HepG2 (cell line): ENCODE results near the gene ABCB6. TPM values are rescaled to one million over a fixed set of nuclear protein-coding genes. Genes with fewer than 3 reads are reported as not detected.

Experiments
- ASH2L ChIP-seq: fragments of 300-600, 200-600 bp; sonication (generic); IDR thresholded peaks from 2 replicates; pipeline ENCODE4 v1.7.0; 2017; ENCODE audit warnings: low read depth, mild to moderate bottlenecking, moderate library complexity, mixed read lengths, low read length; ENCODE audit not compliant: insufficient read length
- ATF3 ChIP-seq: sonication (generic); formaldehyde crosslinking; IDR thresholded peaks from 2 replicates; pipeline ENCODE4 v1.4.0; 2020; ENCODE audit warnings: missing genetic modification reagents
- CHD2 ChIP-seq: IDR thresholded peaks from 2 replicates; pipeline ENCODE4 v1.6.1; 2011; ENCODE audit warnings: low read depth, low read length, improper control_type of control experiment
- ERF ChIP-seq: IDR thresholded peaks from 2 replicates; pipeline ENCODE4 v1.6.1; 2018; ENCODE audit warnings: missing biosample characterization, missing genetic modification reagents
- FOXA3 ChIP-seq: IDR thresholded peaks from 2 replicates; pipeline ENCODE4 v1.6.1; 2016; ENCODE audit warnings: missing genetic modification reagents, missing compliant biosample characterization
- GATA4 ChIP-seq: sonication (generic); IDR thresholded peaks from 2 replicates; pipeline ENCODE4 v1.6.1; 2016; ENCODE audit warnings: antibody characterized with exemption, low read depth, borderline replicate concordance
- HMGA1 ChIP-seq: sonication (generic); formaldehyde crosslinking; conservative IDR thresholded peaks from 2 replicates; pipeline ENCODE4 v1.4.0; 2020; ENCODE audit warnings: missing genetic modification reagents
- HNRNPL ChIP-seq: fragments of 200-400 bp; formaldehyde crosslinking; IDR thresholded peaks from 2 replicates; pipeline ENCODE4 v1.6.1; 2017; ENCODE audit warnings: mild to moderate bottlenecking, low read depth, low read length
- HOXA7 ChIP-seq: sonication (generic); formaldehyde crosslinking; IDR thresholded peaks from 2 replicates; pipeline ENCODE4 v1.8.1; 2022; ENCODE audit warnings: mild to moderate bottlenecking, missing genetic modification reagents, moderate library complexity
- IKZF5 ChIP-seq: IDR thresholded peaks from 2 replicates; pipeline ENCODE4 v1.6.1; 2018; ENCODE audit warnings: missing genetic modification reagents, mild to moderate bottlenecking, missing compliant biosample characterization
- LBX2 ChIP-seq: sonication (generic); formaldehyde crosslinking; IDR thresholded peaks from 2 replicates; pipeline ENCODE4 v1.5.0; 2020; ENCODE audit warnings: missing genetic modification reagents, mild to moderate bottlenecking, borderline replicate concordance
- NFAT5 ChIP-seq: sonication (generic); formaldehyde crosslinking; IDR thresholded peaks from 2 replicates; pipeline ENCODE4 v1.4.0; 2020; ENCODE audit warnings: missing genetic modification reagents
- RBM22 ChIP-seq: fragments of 200-400 bp; formaldehyde crosslinking; optimal IDR thresholded peaks from 2 replicates; pipeline ENCODE3; 2017; ENCODE audit warnings: mild to moderate bottlenecking, low read length, moderate library complexity
- STAT5B ChIP-seq: sonication (generic); formaldehyde crosslinking; IDR thresholded peaks from 2 replicates; pipeline ENCODE4 v1.4.0; 2020; ENCODE audit warnings: missing genetic modification reagents
- TARDBP ChIP-seq: sonication (generic); formaldehyde crosslinking; IDR thresholded peaks from 2 replicates; pipeline ENCODE4 v1.8.0; 2022; ENCODE audit warnings: mild to moderate bottlenecking, missing genetic modification reagents
- TRIM22 ChIP-seq: fragments of 450-650 bp; IDR thresholded peaks from 2 replicates; pipeline ENCODE4 v1.6.1; 2017
- YEATS4 ChIP-seq: sonication (generic); formaldehyde crosslinking; IDR thresholded peaks from 2 replicates; pipeline ENCODE4 v1.4.0; 2020; ENCODE audit warnings: missing genetic modification reagents, borderline replicate concordance
- ZNF337 ChIP-seq: sonication (generic); formaldehyde crosslinking; IDR thresholded peaks from 2 replicates; pipeline ENCODE4 v1.5.1; 2020; ENCODE audit warnings: missing genetic modification reagents, low read depth, mild to moderate bottlenecking, borderline replicate concordance
- ZNF44 ChIP-seq: sonication (generic); formaldehyde crosslinking; IDR thresholded peaks from 2 replicates; pipeline ENCODE4 v1.5.1; 2020; ENCODE audit warnings: mild to moderate bottlenecking, missing genetic modification reagents
- ZNF572 ChIP-seq: sonication (generic); formaldehyde crosslinking; IDR thresholded peaks from 2 replicates; pipeline ENCODE4 v1.5.1; 2020; ENCODE audit warnings: mild to moderate bottlenecking, missing genetic modification reagents
- ZNF83 ChIP-seq: sonication (generic); formaldehyde crosslinking; IDR thresholded peaks from 2 replicates; pipeline ENCODE4 v1.4.0; 2020; ENCODE audit warnings: missing genetic modification reagents, mild to moderate bottlenecking, borderline replicate concordance
- ZSCAN12 ChIP-seq: sonication (generic); formaldehyde crosslinking; IDR thresholded peaks from 2 replicates; pipeline ENCODE4 v1.9.0; 2021; ENCODE audit warnings: mild to moderate bottlenecking, missing genetic modification reagents
- polyA plus RNA-seq, 8 experiments: library from polyadenylated mRNA; depleted of rRNA in 3 of 8; stranded (reverse) in 7 of 8; unstranded in 1 of 8; fragments of >200 nt; fragmentation: Illumina TruSeq in 4 of 8; extraction: Trizol in 4 of 8; gene quantifications; 2 replicates each; pipeline versions ENCODE4 v1.2.1 to v1.2.3, GENCODE V29; 2011 to 2016; ENCODE audit warnings: low read depth in 4 of 8, missing spikeins in 1 of 8, mixed read lengths in 1 of 8; ENCODE audit not compliant: insufficient read depth in 1 of 8
- total RNA-seq, 5 experiments: library from RNA; depleted of rRNA; stranded (reverse); fragments of >200 nt; fragmentation: Illumina TruSeq; extraction: Trizol; gene quantifications; 2 replicates each; pipeline ENCODE4 v1.2.3, GENCODE V29; 2016; ENCODE audit warnings: low read depth in 1 of 5

Gene ABCB6
- total and polyA plus RNA-seq, 2 of the 13 experiments (the other 11 are each of a cell fraction or from before 2014, with no cell fraction given), result 91.1 to 137 TPM

GRCh38 chr2:219176818-219177551 lies 41.8 kb downstream of the ABCB6 start, which contains the start of gene CNPPD1 (continued):
- TF ChIP-seq ZNF83 (CRISPR knock-in tag) (peak; percentile 74; the same call in 1 of the 2 replicates), NFAT5 (CRISPR knock-in tag) (peak; percentile 93), ERF (CRISPR knock-in tag) (peak; percentile 99), ZNF337 (CRISPR knock-in tag) (peak; percentile 72; the same call in 1 of the 2 replicates), HNRNPL (0 out of 2 replicates have a peak, but pooled peaks have one; percentile 22), TRIM22 (no peak), HMGA1 (CRISPR knock-in tag) (no peak), TARDBP (CRISPR knock-in tag) (peak; percentile 93), YEATS4 (CRISPR knock-in tag) (peak; percentile 98), HOXA7 (CRISPR knock-in tag) (peak; percentile 90), ATF3 (CRISPR knock-in tag) (peak; percentile 71; the same call in 1 of the 2 replicates), LBX2 (CRISPR knock-in tag) (no peak; the same call in 1 of the 2 replicates), RBM22 (no peak), GATA4 (peak; percentile 80; the same call in 1 of the 2 replicates), IKZF5 (CRISPR knock-in tag) (peak; percentile 94), STAT5B (CRISPR knock-in tag) (peak; percentile 84; the same call in 1 of the 2 replicates), FOXA3 (CRISPR knock-in tag) (peak; percentile 75), ZSCAN12 (CRISPR knock-in tag) (peak; percentile 94; the same call in 1 of the 2 replicates), CHD2 (no peak; the same call in 1 of the 2 replicates), ASH2L (peak; percentile 22), ZNF44 (CRISPR knock-in tag) (peak; percentile 15), ZNF572 (CRISPR knock-in tag) (peak; percentile 93)
